WTC11 (cell line): Measurements from ENCODE around the gene PLCB2. TPM values are rescaled to one million over a fixed set of nuclear protein-coding genes. Genes with fewer than 3 reads are reported as not detected.
A peak's percentile ranks its signal among the peaks of the same experiment; 100 is the strongest.

Experiments used
- ATAC-seq: fragments of 200-7000 bp; cut with Tn5 transposase; 2 replicates; pipeline ENCODE4 v1.10.0; 2021; ENCODE audit warnings: mild to moderate bottlenecking, moderate library complexity
- CTCF ChIA-PET: fragments of 300-600 bp; sonication (Branson Sonifier 250); formaldehyde crosslinking; loops from one replicate; lab custom pipeline; 2021; ENCODE audit warnings: antibody characterized with exemption; lab: Charles Lee
- POLR2A ChIA-PET: fragments of 350-600 bp; sonication (Branson Sonifier 250); formaldehyde crosslinking; loops from one replicate; lab custom pipeline; 2021; ENCODE audit warnings: antibody characterized with exemption; lab: Charles Lee
- DNase-seq: peaks from one replicate; pipeline ENCODE4 v3.0.0; 2021; ENCODE audit warnings: low spot score
- H3K27ac Mint-ChIP-seq: 2 replicates; pipeline ENCODE4 v1.8.0; 2021; ENCODE audit warnings: mixed read lengths
- H3K27me3 Mint-ChIP-seq: 2 replicates; pipeline ENCODE4 v1.8.0; 2021; ENCODE audit warnings: low read depth, mild to moderate bottlenecking, moderate library complexity, mixed read lengths
- H3K36me3 Mint-ChIP-seq: 2 replicates; pipeline ENCODE4 v1.8.0; 2021; ENCODE audit warnings: mixed read lengths
- H3K4me1 Mint-ChIP-seq: 2 replicates; pipeline ENCODE4 v1.8.0; 2022; ENCODE audit warnings: mixed read lengths
- H3K4me3 Mint-ChIP-seq: 2 replicates; pipeline ENCODE4 v1.8.0; 2021; ENCODE audit warnings: mild to moderate bottlenecking, moderate library complexity, mixed read lengths
- H3K9me3 Mint-ChIP-seq: 2 replicates; pipeline ENCODE4 v1.8.0; 2021; ENCODE audit warnings: mixed read lengths
- ARID4B ChIP-seq: sonication (generic); formaldehyde crosslinking; IDR thresholded peaks from 2 replicates; pipeline ENCODE4 v1.8.0; 2023; ENCODE audit warnings: missing genetic modification reagents, mild to moderate bottlenecking, borderline replicate concordance
- CREM ChIP-seq: sonication (generic); formaldehyde crosslinking; IDR thresholded peaks from 2 replicates; pipeline ENCODE4 v1.8.1; 2022; ENCODE audit warnings: mild to moderate bottlenecking, missing genetic modification reagents, moderate library complexity
- E2F4 ChIP-seq: sonication (generic); formaldehyde crosslinking; IDR thresholded peaks from 2 replicates; pipeline ENCODE4 v1.8.1; 2022; ENCODE audit warnings: low read depth, mild to moderate bottlenecking, moderate library complexity, missing genetic modification reagents, borderline replicate concordance
- FOXP1 ChIP-seq: sonication (generic); formaldehyde crosslinking; IDR thresholded peaks from 2 replicates; pipeline ENCODE4 v1.8.0; 2022; ENCODE audit warnings: missing genetic modification reagents, mild to moderate bottlenecking, moderate library complexity, borderline replicate concordance
- GABPB1 ChIP-seq: sonication (generic); formaldehyde crosslinking; IDR thresholded peaks from 2 replicates; pipeline ENCODE4 v1.8.1; 2023; ENCODE audit warnings: mild to moderate bottlenecking, missing genetic modification reagents
- GTF2I ChIP-seq: fragments of 250-450 bp; sonication (Bioruptor Pico); conservative IDR thresholded peaks from 2 replicates; pipeline ENCODE4 v1.4.0; 2021; ENCODE audit warnings: mild to moderate bottlenecking
- HMGA2 ChIP-seq: fragments of 250-450 bp; sonication (Bioruptor Pico); IDR thresholded peaks from 2 replicates; pipeline ENCODE4 v1.4.0; 2021; ENCODE audit warnings: mild to moderate bottlenecking, moderate library complexity
- MAX ChIP-seq: sonication (generic); formaldehyde crosslinking; IDR thresholded peaks from 2 replicates; pipeline ENCODE4 v1.8.0; 2022; ENCODE audit warnings: mild to moderate bottlenecking, missing genetic modification reagents
- NFYB ChIP-seq: sonication (generic); formaldehyde crosslinking; conservative IDR thresholded peaks from 2 replicates; pipeline ENCODE4 v1.8.0; 2022; ENCODE audit warnings: low read depth, missing genetic modification reagents
- PREB ChIP-seq: sonication (generic); formaldehyde crosslinking; IDR thresholded peaks from 2 replicates; pipeline ENCODE4 v1.8.1; 2022; ENCODE audit warnings: mild to moderate bottlenecking, missing genetic modification reagents, moderate library complexity, borderline replicate concordance
- SMAD3 ChIP-seq: sonication (generic); formaldehyde crosslinking; IDR thresholded peaks from 2 replicates; pipeline ENCODE4 v1.8.0; 2022; ENCODE audit warnings: missing genetic modification reagents, mild to moderate bottlenecking, borderline replicate concordance
- SMAD4 ChIP-seq: sonication (generic); formaldehyde crosslinking; IDR thresholded peaks from 2 replicates; pipeline ENCODE4 v1.8.0; 2022; ENCODE audit warnings: mild to moderate bottlenecking, missing genetic modification reagents
- ZBTB21 ChIP-seq: sonication (generic); formaldehyde crosslinking; IDR thresholded peaks from 2 replicates; pipeline ENCODE4 v1.8.1; 2023; ENCODE audit warnings: mild to moderate bottlenecking, missing genetic modification reagents, borderline replicate concordance
- ZNF317 ChIP-seq: sonication (generic); formaldehyde crosslinking; IDR thresholded peaks from 2 replicates; pipeline ENCODE4 v1.8.1; 2023; ENCODE audit warnings: low read depth, mild to moderate bottlenecking, moderate library complexity, missing genetic modification reagents, borderline replicate concordance
- ZNF423 ChIP-seq: fragments of 250-450 bp; sonication (Bioruptor Pico); IDR thresholded peaks from 2 replicates; pipeline ENCODE4 v2.1.2; 2022; ENCODE audit warnings: mild to moderate bottlenecking, moderate library complexity
- ZNF671 ChIP-seq: fragments of 250-450 bp; sonication (Bioruptor Pico); IDR thresholded peaks from 2 replicates; pipeline ENCODE4 v1.8.0; 2021; ENCODE audit warnings: mild to moderate bottlenecking
- total RNA-seq: library from RNA; stranded (reverse); gene quantifications from 3 replicates; pipeline ENCODE4 v1.2.3, GENCODE V29; 2021

The PLCB2 gene
- total RNA-seq, 1 experiment from 2014 or later, result 15.2 TPM

GRCh38 chr15:40250304-40250656, 57.5 kb downstream of the PLCB2 start:
- H3K36me3 Mint-ChIP-seq, result no peaks in the 10 kb centered on the region
- POLR2A ChIA-PET, result no interaction called here
- H3K4me3 Mint-ChIP-seq, result no peak overlapping the region
- TF ChIP-seq E2F4 (CRISPR knock-in tag) (no peak), CREM (CRISPR knock-in tag) (no peak), ZNF671 (no peak), GTF2I (CRISPR knock-in tag) (no peak)
- DNase-seq, result peak; percentile 0
- no peaks in the 10 kb centered on the region for H3K9me3 Mint-ChIP-seq
- no peak overlapping the region for H3K27ac Mint-ChIP-seq
- no peak for ATAC-seq
- peaks cover 25% of the 10 kb centered on the region for H3K4me1 Mint-ChIP-seq
- CTCF ChIA-PET, result interaction anchor here (0.9 to 15.1 kb wide), 4 partner anchors 12 to 33 kb away, joined by 4 to 224 read pairs (median 8); partner anchors contain the start of gene PAK6
- peaks cover 38% of the 10 kb centered on the region for H3K27me3 Mint-ChIP-seq

- TF ChIP-seq E2F4 (CRISPR knock-in tag), result no peak
- 0 out of 2 replicates have a peak, but pooled peaks have one; percentile 15 for TF ChIP-seq FOXP1 (CRISPR knock-in tag)
- no peak for TF ChIP-seq ZNF317
- ATAC-seq (no peak), DNase-seq (peak; percentile 8)
- Mint-ChIP-seq H3K27ac (no peak overlapping the region), H3K27me3 (peaks cover 38% of the 10 kb centered on the region), H3K4me3 (no peak overlapping the region), H3K4me1 (peaks cover 31% of the 10 kb centered on the region), H3K9me3 (no peaks in the 10 kb centered on the region), H3K36me3 (no peaks in the 10 kb centered on the region)
- ChIA-PET CTCF (interaction anchor here (1.1 to 15.1 kb wide), 6 partner anchors 11 to 32 kb away, joined by 3 to 224 read pairs (median 4); partner anchors contain the start of gene PAK6), POLR2A (no interaction called here)
These were observed 58.0 kb downstream of the PLCB2 start for GRCh38 chr15:40249477-40250303.

GRCh38 chr15:40248006-40248783, 59.5 kb downstream of the PLCB2 start:
- H3K4me3 Mint-ChIP-seq, result no peak overlapping the region

GRCh38 chr15:40247406-40247971, 60.2 kb downstream of the PLCB2 start:
- H3K27ac Mint-ChIP-seq, result no peak overlapping the region
- H3K36me3 Mint-ChIP-seq, result no peaks in the 10 kb centered on the region
- no peaks in the 10 kb centered on the region for H3K9me3 Mint-ChIP-seq
- CTCF ChIA-PET, result interaction anchor here (1.0 to 15.1 kb wide), 4 partner anchors 8 to 32 kb away, joined by 3 to 224 read pairs (median 4); no protein-coding TSS in a partner anchor
- H3K4me1 Mint-ChIP-seq, result peaks cover 18% of the 10 kb centered on the region
- no peak for DNase-seq
- peaks cover 22% of the 10 kb centered on the region for H3K27me3 Mint-ChIP-seq
- H3K4me3 Mint-ChIP-seq, result no peak overlapping the region
- no peak for ATAC-seq
- POLR2A ChIA-PET, result no interaction called here
- TF ChIP-seq HMGA2 (CRISPR knock-in tag) (no peak), ZBTB21 (CRISPR knock-in tag) (no peak), SMAD3 (no peak), ZNF423 (CRISPR knock-in tag) (no peak), PREB (CRISPR knock-in tag) (no peak), SMAD4 (CRISPR knock-in tag) (no peak), ARID4B (CRISPR knock-in tag) (no peak), MAX (no peak), GABPB1 (CRISPR knock-in tag) (no peak)

More at GRCh38 chr15:40248006-40248783, 59.5 kb downstream of the PLCB2 start:
- ChIA-PET POLR2A (no interaction called here), CTCF (interaction anchor here (1.1 to 15.1 kb wide), 5 partner anchors 22 to 31 kb away, joined by 3 to 224 read pairs (median 4); no protein-coding TSS in a partner anchor)
- 0 out of 2 replicates have a peak, but pooled peaks have one; percentile 23 for TF ChIP-seq FOXP1 (CRISPR knock-in tag)
- TF ChIP-seq NFYB, result no peak
- Mint-ChIP-seq H3K4me1 (peaks cover 22% of the 10 kb centered on the region), H3K27ac (no peak overlapping the region), H3K36me3 (no peaks in the 10 kb centered on the region), H3K27me3 (peaks cover 27% of the 10 kb centered on the region), H3K9me3 (no peaks in the 10 kb centered on the region)
- ATAC-seq (no peak), DNase-seq (peak; percentile 5)
